Left ventricle myocardium superior (tissue), 1 donor: Measurements from ENCODE around the gene TMEM176A. TPM values are rescaled to one million over a fixed set of nuclear protein-coding genes. Genes with fewer than 3 reads are reported as not detected.

Experiments
- ATAC-seq: fragments of 200-7000 bp; cut with Tn5 transposase; one replicate; pipeline ENCODE4 v1.9.1; 2020; ENCODE audit warnings: mild to moderate bottlenecking, moderate library complexity
- DNase-seq: peaks from one replicate; pipeline ENCODE4 v3.0.0-alpha.2; 2020
- intact Hi-C: fragments of 100-400 bp; cut with micrococcal nuclease; formaldehyde crosslinking; loops from one replicate; pipeline ENCODE4 v1.11.0; 2022
- total RNA-seq: library from RNA; stranded (reverse); fragmentation: NEBNext Ultra II Directional; extraction: Animal tissue kit (Norgen Biotek cat#: 25700); gene quantifications from one replicate; pipeline ENCODE4 v1.2.1, GENCODE V29; 2021
- donor health status: DM: no; HTN: yes; CAD: no; lungs with severe emphysema.

The TMEM176A gene
- total RNA-seq, 1 donor from 2014 or later = 30.1 TPM

GRCh38 chr7:150784954-150785353 lies 15.6 kb upstream of the TMEM176A start:
- peak; percentile 56 for ATAC-seq
- intact Hi-C loops = loop anchor here (10.0 kb wide), 1 partner anchor 200 kb away; no protein-coding TSS in a partner anchor
- no peak for DNase-seq

- intact Hi-C loops = loop anchor here (10.0 kb wide), 1 partner anchor 197 kb away; no protein-coding TSS in a partner anchor
- DNase-seq (peak; percentile 52), ATAC-seq (peak; percentile 57)
Observed at GRCh38 chr7:150787321-150788281, 13.0 kb upstream of the TMEM176A start.

- DNase-seq (peak; percentile 71), ATAC-seq (peak; percentile 75)
- intact Hi-C loops = loop anchor here (10.0 kb wide), 1 partner anchor 196 kb away; no protein-coding TSS in a partner anchor
Observed at GRCh38 chr7:150788474-150789269, 11.9 kb upstream of the TMEM176A start.

GRCh38 chr7:150790416-150791075 lies 10.0 kb upstream of the TMEM176A start:
- DNase-seq (no peak), ATAC-seq (no peak)
- intact Hi-C loops = no loop called here

GRCh38 chr7:150791304-150791703 lies 9.3 kb upstream of the TMEM176A start:
- intact Hi-C loops = no loop called here
- no peak for ATAC-seq

GRCh38 chr7:150791746-150792452 lies 8.7 kb upstream of the TMEM176A start:
- intact Hi-C loops = no loop called here
- DNase-seq = no peak

More at GRCh38 chr7:150791304-150791703, 9.3 kb upstream of the TMEM176A start:
- no peak for DNase-seq

GRCh38 chr7:150793569-150794238 lies 6.9 kb upstream of the TMEM176A start:
- no peak for ATAC-seq
- no peak for DNase-seq
- intact Hi-C loops = no loop called here

More at GRCh38 chr7:150791746-150792452, 8.7 kb upstream of the TMEM176A start:
- no peak for ATAC-seq

GRCh38 chr7:150797661-150798060 lies 2.9 kb upstream of the TMEM176A start:
- no peak for DNase-seq
- intact Hi-C loops = no loop called here

GRCh38 chr7:150799156-150799555 lies 1.4 kb upstream of the TMEM176A start:
- intact Hi-C loops = no loop called here
- DNase-seq = no peak
- ATAC-seq = no peak

More at GRCh38 chr7:150797661-150798060, 2.9 kb upstream of the TMEM176A start:
- no peak for ATAC-seq

GRCh38 chr7:150799741-150800580 lies 608 bp upstream of the TMEM176A start, which contains the start of gene TMEM176B:
TSS of gene TMEM176B (minus strand) at chr7:150800364. CDS start at chr7:150796569, 3,795 bp downstream.
- DNase-seq = peak; percentile 77
- intact Hi-C loops = no loop called here
- peak; percentile 86 for ATAC-seq

- intact Hi-C loops = no loop called here
- ATAC-seq = peak; percentile 14
- no peak for DNase-seq
Observed at GRCh38 chr7:150801242-150801945, 825 bp downstream of the TMEM176A start.

GRCh38 chr7:150801946-150802771 lies 1.6 kb downstream of the TMEM176A start:
- ATAC-seq (no peak), DNase-seq (no peak)
- intact Hi-C loops = no loop called here

- DNase-seq (no peak), ATAC-seq (no peak)
- intact Hi-C loops = no loop called here
Observed at GRCh38 chr7:150803161-150803860, 2.7 kb downstream of the TMEM176A start.

GRCh38 chr7:150804802-150805201 lies 4.2 kb downstream of the TMEM176A start:
- intact Hi-C loops = no loop called here
- ATAC-seq (no peak), DNase-seq (no peak)

- intact Hi-C loops = no loop called here
- ATAC-seq = no peak
- no peak for DNase-seq
Observed at GRCh38 chr7:150805864-150806263, 5.3 kb downstream of the TMEM176A start.
